NAMALWA (cell line): Measurements from ENCODE around the gene NTN3.
"Not testable (repeated sequence)": the region's sequence is repeated elsewhere in the genome, so short reads cannot be mapped to it uniquely, and the experiment has no call there.

Source experiments
- DNase-seq: peaks from one replicate; pipeline ENCODE4 v3.0.0-alpha.2; 2015; ENCODE audit warnings: low spot score

Gene NTN3

DNA sequence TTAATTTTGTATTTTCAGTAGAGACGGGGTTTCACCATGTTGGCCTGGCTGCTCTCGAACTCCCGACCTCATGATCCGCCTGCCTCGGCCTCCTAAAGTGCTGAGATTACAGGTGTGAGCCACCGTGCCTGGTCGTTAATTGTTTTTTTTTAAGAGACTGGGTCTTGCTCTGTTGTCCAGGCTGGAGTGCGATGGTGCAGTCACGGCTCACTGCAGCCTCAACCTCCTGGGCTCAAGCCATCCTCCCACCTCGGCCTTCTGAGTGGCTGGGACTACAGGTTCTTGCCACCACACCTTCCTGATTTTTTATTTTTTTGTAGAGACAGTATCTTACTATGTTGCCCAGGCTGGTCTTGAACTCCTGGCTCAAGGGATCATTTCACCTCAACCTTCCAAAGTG, 8.9 kb downstream of the NTN3 start:
- not testable (repeated sequence) for DNase-seq

GRCh38 chr16:2480948-2481347, 9.9 kb downstream of the NTN3 start:
- no peak for DNase-seq

DNA sequence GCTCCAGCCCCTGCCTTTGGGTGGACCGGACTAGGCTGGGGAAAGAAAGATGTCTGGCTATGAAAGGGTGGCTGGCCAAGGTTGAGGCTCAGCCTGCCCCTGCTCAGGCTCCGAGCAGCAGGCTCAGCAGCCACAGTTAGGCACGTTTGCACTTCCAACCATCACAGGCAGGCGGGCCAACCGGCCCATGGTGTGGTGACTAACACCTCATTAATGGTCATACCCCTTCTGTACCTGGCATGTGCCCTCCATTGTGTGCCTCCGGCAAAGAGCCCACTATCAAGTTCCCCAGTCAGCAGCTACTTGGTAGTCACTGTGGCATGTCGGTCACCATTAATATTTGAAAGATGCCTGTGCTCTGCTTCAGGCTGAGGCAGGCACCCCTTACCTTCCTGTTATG, 10.6 kb downstream of the NTN3 start:
- DNase-seq = no peak

- DNase-seq = no peak
These were observed 11.2 kb downstream of the NTN3 start for GRCh38 chr16:2482249-2482648.

DNA sequence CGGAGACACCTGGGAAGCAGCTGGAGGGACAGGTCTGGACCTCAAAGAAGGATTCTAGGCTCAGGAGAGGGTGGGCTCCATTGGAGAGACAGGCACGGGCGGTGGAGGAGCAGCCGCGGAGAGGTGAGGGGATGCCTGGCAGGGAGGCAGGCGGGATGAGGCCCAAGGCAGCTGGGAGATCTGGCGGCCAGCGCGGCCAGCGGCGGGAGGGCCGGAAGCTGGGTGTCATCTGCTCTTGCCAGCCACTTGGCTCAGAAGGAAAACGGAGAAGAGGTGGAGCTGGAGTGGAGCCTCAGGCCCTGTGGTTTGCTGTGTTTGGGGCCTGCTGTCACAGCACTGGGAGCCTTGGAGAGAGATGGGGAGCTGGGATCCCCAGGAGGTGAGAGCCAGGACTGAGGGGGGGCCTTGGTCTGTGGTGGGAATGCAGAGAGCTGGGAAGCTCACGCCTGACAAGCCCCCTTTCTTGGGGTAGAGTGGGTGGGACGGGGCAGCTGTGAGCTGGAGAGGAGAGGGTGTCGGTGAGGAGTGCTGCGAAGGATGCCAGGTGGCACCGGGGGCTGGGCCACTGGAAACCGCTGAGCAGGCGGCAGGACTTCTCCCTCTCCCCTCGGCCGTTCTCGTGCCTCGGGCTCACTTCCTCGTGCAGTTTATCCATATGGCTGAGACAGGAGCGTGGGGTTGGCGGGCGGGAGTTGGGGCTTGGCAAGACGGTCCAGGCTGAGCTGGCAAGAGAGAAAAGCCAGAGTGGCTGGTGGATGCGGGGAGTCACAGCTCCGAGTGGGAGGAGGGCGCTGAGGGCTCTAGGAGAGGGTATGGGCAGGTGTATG, 11.8 kb downstream of the NTN3 start:
- no peak for DNase-seq

DNA sequence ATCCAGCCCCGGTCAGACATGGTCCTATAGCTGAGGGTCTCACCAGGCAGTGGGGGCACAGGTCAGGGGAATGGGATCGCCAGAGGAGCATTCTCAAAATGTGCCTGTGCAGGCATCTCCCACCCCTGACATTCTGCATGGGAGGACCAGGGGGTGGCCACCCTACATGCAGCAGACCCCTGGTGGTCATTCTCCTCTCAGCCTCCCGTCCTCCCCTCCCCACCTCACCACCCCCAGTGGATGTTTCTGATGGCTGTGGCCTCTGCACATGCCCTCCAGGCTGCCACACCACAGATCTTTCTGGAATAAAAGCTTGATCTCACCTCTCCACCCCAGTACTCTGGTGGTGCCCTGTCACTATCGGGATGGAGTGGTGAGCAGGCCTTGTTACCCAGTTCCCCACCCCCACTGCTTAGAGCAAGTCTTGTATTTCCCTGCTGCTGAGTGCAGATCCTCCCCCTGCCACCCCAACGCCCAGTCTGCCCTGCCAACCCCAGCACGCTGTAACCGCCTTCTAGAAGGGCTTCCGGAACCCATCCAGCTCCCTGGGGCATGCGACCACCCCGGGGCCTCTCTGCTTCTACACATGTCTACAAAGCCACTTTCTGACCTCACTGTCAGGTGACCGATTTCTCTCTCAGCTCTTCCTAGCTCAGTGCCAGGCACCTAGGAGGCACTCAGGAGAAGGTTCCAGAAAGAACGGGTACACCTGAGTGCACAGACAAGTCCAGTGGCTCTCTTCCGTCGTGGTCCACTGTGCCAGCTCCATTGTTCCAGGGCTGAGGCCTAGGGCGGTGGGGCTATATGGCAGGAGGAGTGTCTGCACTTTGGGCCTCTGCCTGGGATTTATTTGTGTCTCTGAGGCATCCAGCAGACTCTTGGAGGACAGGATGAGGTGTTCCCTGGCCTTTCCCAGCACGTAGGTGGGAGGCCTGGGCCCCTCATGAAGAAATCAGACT, 13.1 kb downstream of the NTN3 start:
- DNase-seq = no peak

DNA sequence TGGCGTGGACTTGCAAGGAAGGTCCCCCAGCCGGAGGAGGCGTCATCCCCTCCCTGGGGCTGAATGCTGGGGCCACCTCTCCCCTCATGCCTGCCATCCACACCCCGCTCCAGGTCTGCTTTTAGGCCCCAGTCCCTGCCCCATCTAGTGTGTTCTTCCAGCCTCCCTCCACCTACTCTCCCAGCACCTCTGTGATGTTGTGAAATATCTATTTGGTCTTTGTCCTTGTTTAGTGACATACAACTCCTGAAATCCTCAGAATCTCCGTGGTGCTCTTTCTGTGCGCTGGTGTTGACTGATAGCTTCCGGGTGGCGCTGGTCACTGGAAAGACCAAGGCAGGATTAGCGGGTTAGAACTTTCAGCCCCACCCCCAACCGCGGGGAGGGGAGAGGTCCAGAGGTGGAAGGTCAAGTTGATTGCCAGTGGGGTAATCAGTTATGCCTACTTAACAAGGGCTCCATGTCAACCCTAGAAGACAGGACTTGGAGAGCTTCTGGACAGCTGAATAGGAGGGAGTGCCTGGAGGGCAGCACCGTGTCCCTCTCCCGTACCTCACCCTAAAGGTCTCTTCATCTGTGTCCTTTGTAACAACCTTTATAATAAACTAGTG, 13.9 kb downstream of the NTN3 start:
- no peak for DNase-seq

GRCh38 chr16:2485811-2486507, 14.9 kb downstream of the NTN3 start:
- DNase-seq = no peak

DNA sequence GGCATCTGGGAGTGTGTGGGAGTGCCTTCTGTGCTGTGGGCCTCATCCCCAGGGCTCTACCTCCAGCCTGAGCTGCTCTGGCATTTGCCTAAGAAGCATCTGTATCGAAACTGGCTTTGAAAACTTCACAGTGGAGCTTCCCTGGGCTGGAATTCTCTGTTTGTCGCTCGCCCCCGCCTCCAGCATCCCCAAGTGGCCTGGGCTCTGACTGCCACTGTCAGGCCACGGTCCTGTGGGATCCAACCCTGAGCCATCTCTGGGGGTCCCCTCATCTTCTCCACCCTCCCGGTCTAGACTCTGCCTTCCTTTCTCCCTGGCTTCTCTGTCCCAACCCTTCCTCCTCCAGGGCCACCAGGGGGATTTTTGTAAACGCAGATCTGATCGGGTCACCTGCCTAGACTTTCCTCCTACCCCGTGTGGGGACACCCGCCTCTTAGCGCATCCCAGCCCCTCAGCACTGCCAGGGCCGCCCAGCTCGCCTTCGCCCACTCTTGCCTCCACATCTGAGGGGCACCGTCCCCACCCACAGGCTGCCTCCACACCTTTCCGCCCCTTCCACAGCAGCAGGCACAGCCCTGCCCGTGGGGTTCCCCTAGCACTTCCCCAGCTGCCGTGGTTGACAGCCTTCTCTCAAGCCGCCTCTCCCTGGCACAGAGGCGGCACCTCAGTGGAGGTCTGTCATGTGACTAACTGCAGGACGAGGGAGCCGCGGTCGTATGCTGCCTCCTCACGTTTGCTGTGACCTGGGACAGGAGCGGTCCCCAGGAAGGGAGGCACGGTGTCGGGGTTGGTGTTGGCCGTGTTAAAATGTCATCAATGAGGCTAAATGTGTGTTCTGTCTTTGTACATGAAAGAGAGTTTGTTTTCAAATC, 15.8 kb downstream of the NTN3 start:
- DNase-seq = peak; percentile 44

- DNase-seq = no peak
These were observed 16.4 kb downstream of the NTN3 start for GRCh38 chr16:2487517-2487842.

GRCh38 chr16:2487903-2488531, 16.9 kb downstream of the NTN3 start:
- DNase-seq = no peak

GRCh38 chr16:2489581-2489980, 18.5 kb downstream of the NTN3 start:
- DNase-seq = no peak

GRCh38 chr16:2490190-2491105, 19.4 kb downstream of the NTN3 start:
- DNase-seq = no peak

DNA sequence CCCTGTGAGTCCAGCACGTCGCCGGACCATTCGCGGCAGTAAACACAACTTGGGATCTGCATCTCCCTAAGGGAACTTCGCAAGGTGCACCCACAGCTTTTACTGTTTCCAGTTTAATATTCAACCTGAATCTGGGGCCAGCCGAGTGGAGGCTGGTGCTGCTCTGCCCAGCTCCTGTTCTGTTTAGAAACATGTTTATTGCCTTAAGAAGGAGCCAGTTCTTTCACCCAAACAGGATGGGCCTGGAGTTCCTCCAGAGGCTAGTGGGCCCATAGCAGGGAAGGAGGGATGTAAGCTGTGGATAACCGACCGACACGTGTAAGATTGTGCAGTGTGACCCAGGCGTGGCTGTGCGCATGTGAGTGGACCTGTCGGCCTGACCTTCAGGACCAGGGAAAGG, 21.2 kb downstream of the NTN3 start:
- no peak for DNase-seq

DNA sequence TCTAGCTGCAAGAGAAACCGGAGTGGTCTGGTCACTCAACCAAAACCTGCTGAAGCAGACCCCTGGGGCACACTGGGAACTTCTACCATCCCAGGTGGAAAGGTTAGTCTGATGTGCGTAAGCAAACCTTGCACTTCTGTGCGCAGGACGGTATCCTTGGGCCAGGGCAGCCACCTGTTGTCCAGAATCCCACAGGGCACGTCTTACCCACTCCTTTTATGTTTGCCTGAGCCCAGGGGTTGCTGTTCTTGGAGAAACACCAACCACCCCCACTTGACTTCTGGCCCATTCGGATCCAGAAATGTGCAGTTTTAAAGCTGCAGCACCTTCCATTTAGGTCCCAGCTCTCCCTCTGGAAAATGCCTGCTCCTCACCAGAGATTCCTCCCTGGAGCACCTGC, 22.5 kb downstream of the NTN3 start:
- no peak for DNase-seq

- no peak for DNase-seq
These were observed 23.5 kb downstream of the NTN3 start for GRCh38 chr16:2494616-2495015.

GRCh38 chr16:2495041-2495440, 23.9 kb downstream of the NTN3 start:
- DNase-seq = no peak

- DNase-seq = no peak
These were observed 25.4 kb downstream of the NTN3 start for GRCh38 chr16:2496223-2497115.
